Measurements from ENCODE around the gene TIMM21.

Gene TIMM21

GRCh38 chr18:74147779-74148542 lies at the start of gene TIMM21, which contains the start of gene FBXO15:
Gene TIMM21, plus strand, starts transcription at chr18:74148523. Its CDS starts 286 bp downstream, at chr18:74148809.
Gene FBXO15, minus strand, starts transcription at chr18:74147834. Its CDS starts 49 bp downstream, at chr18:74147785.
- peak; percentile 96 for DNase-seq

GRCh38 chr18:74108460-74108859 lies 39.9 kb upstream of the TIMM21 start:
- DNase-seq: no peak

GRCh38 chr18:74110149-74110548 lies 38.2 kb upstream of the TIMM21 start:
- DNase-seq: no peak

GRCh38 chr18:74110976-74111375 lies 37.3 kb upstream of the TIMM21 start:
- no peak for DNase-seq

- no peak for DNase-seq
Measured at GRCh38 chr18:74113711-74114110, 34.6 kb upstream of the TIMM21 start.

- DNase-seq: no peak
Measured at GRCh38 chr18:74114116-74114515, 34.2 kb upstream of the TIMM21 start.

- no peak for DNase-seq
Measured at GRCh38 chr18:74115046-74115445, 33.3 kb upstream of the TIMM21 start.

GRCh38 chr18:74116633-74117554 lies 31.4 kb upstream of the TIMM21 start:
- DNase-seq: peak; percentile 16

GRCh38 chr18:74123200-74123599 lies 25.1 kb upstream of the TIMM21 start:
- DNase-seq: no peak

GRCh38 chr18:74124642-74125041 lies 23.7 kb upstream of the TIMM21 start:
- DNase-seq: no peak

GRCh38 chr18:74126684-74127655 lies 21.4 kb upstream of the TIMM21 start:
- DNase-seq: no peak

GRCh38 chr18:74128159-74128558 lies 20.2 kb upstream of the TIMM21 start:
- no peak for DNase-seq

GRCh38 chr18:74131124-74131523 lies 17.2 kb upstream of the TIMM21 start:
- DNase-seq: no peak

- no peak for DNase-seq
Measured at GRCh38 chr18:74132201-74132600, 16.1 kb upstream of the TIMM21 start.

- DNase-seq: no peak
Measured at GRCh38 chr18:74137920-74138538, 10.3 kb upstream of the TIMM21 start.

- no peak for DNase-seq
Measured at GRCh38 chr18:74139411-74139810, 8.9 kb upstream of the TIMM21 start.

GRCh38 chr18:74139888-74140287 lies 8.4 kb upstream of the TIMM21 start:
- DNase-seq: peak; percentile 63

GRCh38 chr18:74140582-74140981 lies 7.7 kb upstream of the TIMM21 start:
- no peak for DNase-seq

GRCh38 chr18:74141667-74142066 lies 6.7 kb upstream of the TIMM21 start:
- DNase-seq: no peak

- DNase-seq: no peak
Measured at GRCh38 chr18:74142252-74142651, 6.1 kb upstream of the TIMM21 start.

GRCh38 chr18:74146756-74147155 lies 1.6 kb upstream of the TIMM21 start:
- DNase-seq: no peak

- DNase-seq: no peak
Measured at GRCh38 chr18:74147491-74147778, 888 bp upstream of the TIMM21 start.
